Activated T-cell treated with anti-CD3 and anti-CD28 coated beads, Interleukin-2, amount 50 U/mL, for 72 hours (primary cell): Measurements from ENCODE around the gene GREB1. TPM values are rescaled to one million over a fixed set of nuclear protein-coding genes. Genes with fewer than 3 reads are reported as not detected.

Experiments used
- ATAC-seq, 2 donors: fragments of 150-1000 bp; cut with Tn5 transposase; replicated peaks in 1 of 2; 2 replicates each; pipeline ENCODE4 v1.10.0; 2021; ENCODE audit warnings: moderate library complexity in 2 of 2, mild to moderate bottlenecking in 1 of 2
- DNase-seq, 2 donors: peaks; one replicate each; pipeline ENCODE4 v3.0.0; 2021 to 2022; ENCODE audit warnings: mixed read lengths in 1 of 2
- H3K27ac Mint-ChIP-seq: one replicate; pipeline ENCODE4 v1.8.0; 2022; ENCODE audit warnings: mild to moderate bottlenecking, moderate library complexity, mixed read lengths
- H3K27me3 Mint-ChIP-seq: one replicate; pipeline ENCODE4 v1.8.0; 2022; ENCODE audit warnings: low read depth, mixed read lengths
- H3K36me3 Mint-ChIP-seq, 2 donors: one replicate each; pipeline ENCODE4 v1.8.0; 2022; ENCODE audit warnings: mixed read lengths in 2 of 2, mild to moderate bottlenecking in 1 of 2; ENCODE audit not compliant: insufficient read depth in 2 of 2
- H3K4me1 Mint-ChIP-seq: one replicate; pipeline ENCODE4 v1.8.0; 2022; ENCODE audit warnings: low read depth, mixed read lengths
- H3K4me3 Mint-ChIP-seq, 2 donors: one replicate each; pipeline ENCODE4 v1.8.0; 2022; ENCODE audit warnings: mild to moderate bottlenecking in 2 of 2, mixed read lengths in 2 of 2, moderate library complexity in 2 of 2
- H3K9me3 Mint-ChIP-seq, 2 donors: one replicate each; pipeline ENCODE4 v1.8.0; 2022; ENCODE audit warnings: mixed read lengths in 2 of 2
- total RNA-seq, 2 donors: library from RNA; stranded (reverse); gene quantifications; one replicate each; pipeline ENCODE4 v1.2.3, GENCODE V29; 2022

Gene GREB1
- total RNA-seq, 2 donors from 2014 or later: 2.2 to 2.4 TPM

DNA sequence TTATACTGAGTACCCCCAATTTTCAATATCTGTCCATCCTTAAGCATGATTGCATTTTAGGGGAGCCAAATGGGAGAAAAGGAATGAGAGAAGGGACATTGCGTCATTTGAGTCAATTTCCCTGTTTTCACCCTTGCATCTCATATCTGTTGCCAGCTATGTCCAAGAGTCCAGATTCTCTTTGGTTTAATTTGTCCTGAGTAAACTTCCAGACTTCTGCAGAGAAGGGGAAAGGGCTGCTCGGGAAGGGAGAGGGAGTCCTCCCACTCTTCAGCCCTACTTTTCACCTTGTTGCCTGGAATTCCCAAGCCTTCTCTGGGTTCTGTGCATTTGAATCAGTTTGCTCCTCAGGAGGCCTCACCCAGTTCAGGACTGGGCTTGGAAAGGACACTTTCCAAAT, 16.5 kb downstream of the GREB1 start:
- Mint-ChIP-seq H3K9me3 (peaks cover 0 to 2% of the 10 kb centered on the region in 2 donors), H3K4me1 (no peaks in the 10 kb centered on the region), H3K27ac (no peak overlapping the region), H3K27me3 (peaks cover 20% of the 10 kb centered on the region), H3K4me3 (no peak overlapping the region), H3K36me3 (no peaks in the 10 kb centered on the region)
- DNase-seq (no peak), ATAC-seq (no peak)

GRCh38 chr2:11550901-11551568, 17.2 kb downstream of the GREB1 start:
- Mint-ChIP-seq H3K4me3 (no peak overlapping the region), H3K4me1 (no peaks in the 10 kb centered on the region), H3K27me3 (peaks cover 27% of the 10 kb centered on the region), H3K9me3 (peaks cover 0 to 2% of the 10 kb centered on the region in 2 donors), H3K36me3 (no peaks in the 10 kb centered on the region), H3K27ac (no peak overlapping the region)
- ATAC-seq: no peak
- no peak for DNase-seq

- Mint-ChIP-seq H3K27ac (no peak overlapping the region), H3K36me3 (no peaks in the 10 kb centered on the region), H3K27me3 (peaks cover 34% of the 10 kb centered on the region), H3K4me1 (no peaks in the 10 kb centered on the region), H3K4me3 (no peak overlapping the region), H3K9me3 (peaks cover 0 to 2% of the 10 kb centered on the region in 2 donors)
- ATAC-seq (no peak), DNase-seq (no peak)
Observed at GRCh38 chr2:11551569-11552259, 17.9 kb downstream of the GREB1 start.

- Mint-ChIP-seq H3K4me1 (no peaks in the 10 kb centered on the region), H3K27me3 (peaks cover 36% of the 10 kb centered on the region), H3K9me3 (peaks cover 0 to 2% of the 10 kb centered on the region in 2 donors), H3K27ac (no peak overlapping the region), H3K36me3 (no peaks in the 10 kb centered on the region), H3K4me3 (no peak overlapping the region)
- no peak for ATAC-seq
- DNase-seq: no peak
Observed at GRCh38 chr2:11552260-11552638, 18.4 kb downstream of the GREB1 start.

GRCh38 chr2:11553661-11554398, 20.0 kb downstream of the GREB1 start:
- DNase-seq: no peak
- peaks cover 0 to 2% of the 10 kb centered on the region in 2 donors for H3K9me3 Mint-ChIP-seq
- H3K4me3 Mint-ChIP-seq: peak overlapping the region in 1 of 2 donors; percentile 23
- no peak for ATAC-seq
- H3K36me3 Mint-ChIP-seq: no peaks in the 10 kb centered on the region
- no peak overlapping the region for H3K27ac Mint-ChIP-seq
- H3K27me3 Mint-ChIP-seq: peaks cover 47% of the 10 kb centered on the region
- H3K4me1 Mint-ChIP-seq: no peaks in the 10 kb centered on the region

GRCh38 chr2:11554399-11554716, 20.5 kb downstream of the GREB1 start:
- ATAC-seq (peak in 1 of 2 donors; percentile 49), DNase-seq (no peak)
- Mint-ChIP-seq H3K36me3 (no peaks in the 10 kb centered on the region), H3K4me3 (peak overlapping the region in 1 of 2 donors; percentile 23), H3K4me1 (no peaks in the 10 kb centered on the region), H3K9me3 (peaks cover 0 to 2% of the 10 kb centered on the region in 2 donors), H3K27me3 (peaks cover 49% of the 10 kb centered on the region), H3K27ac (no peak overlapping the region)

- no peaks in the 10 kb centered on the region for H3K9me3 Mint-ChIP-seq
- H3K27me3 Mint-ChIP-seq: peaks cover 59% of the 10 kb centered on the region
- H3K4me3 Mint-ChIP-seq: no peak overlapping the region
- ATAC-seq (no peak), DNase-seq (no peak)
- H3K36me3 Mint-ChIP-seq: no peaks in the 10 kb centered on the region
- H3K27ac Mint-ChIP-seq: no peak overlapping the region
- no peaks in the 10 kb centered on the region for H3K4me1 Mint-ChIP-seq
Observed at GRCh38 chr2:11556101-11556806, 22.4 kb downstream of the GREB1 start.

DNA sequence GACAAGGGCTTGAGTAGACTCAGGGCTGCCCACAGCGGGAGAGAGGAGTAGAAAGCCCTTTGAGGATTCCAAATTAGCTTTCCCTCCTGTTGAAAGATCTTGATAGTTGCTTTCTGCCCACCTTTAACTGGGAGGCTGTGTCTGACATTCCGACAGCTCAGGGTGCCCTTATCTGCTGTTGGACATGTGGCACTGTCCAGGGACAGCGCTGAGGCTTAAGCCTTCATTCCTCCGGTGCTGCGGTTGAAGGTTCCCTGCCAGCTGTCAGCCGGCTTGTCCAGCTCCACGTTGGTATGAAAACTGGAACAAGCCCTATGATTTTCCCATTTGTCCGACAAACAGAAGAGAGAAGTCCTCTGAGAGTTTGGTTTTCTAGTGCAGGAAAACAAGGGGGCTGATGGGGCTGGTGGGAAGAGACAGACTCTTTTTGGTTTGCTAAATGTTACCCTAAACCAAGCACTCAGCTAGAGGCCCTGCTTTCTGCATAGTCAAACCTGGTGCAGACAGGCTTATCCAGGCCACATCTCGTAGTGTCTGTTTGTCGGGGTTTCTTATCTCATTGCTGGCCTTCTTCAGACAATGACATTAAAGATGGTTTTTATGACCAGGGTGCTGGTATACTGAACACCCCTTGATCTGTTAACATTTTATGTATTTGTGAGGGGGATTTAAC, 24.5 kb downstream of the GREB1 start:
- Mint-ChIP-seq H3K4me1 (no peaks in the 10 kb centered on the region), H3K4me3 (no peak overlapping the region), H3K36me3 (no peaks in the 10 kb centered on the region), H3K27ac (no peak overlapping the region), H3K27me3 (peaks cover 59% of the 10 kb centered on the region), H3K9me3 (no peaks in the 10 kb centered on the region)
- DNase-seq: no peak
- ATAC-seq: no peak

GRCh38 chr2:11559066-11559785, 25.4 kb downstream of the GREB1 start:
- DNase-seq (no peak), ATAC-seq (no peak)
- Mint-ChIP-seq H3K27me3 (peaks cover 50% of the 10 kb centered on the region), H3K4me1 (no peaks in the 10 kb centered on the region), H3K9me3 (no peaks in the 10 kb centered on the region), H3K36me3 (no peaks in the 10 kb centered on the region), H3K4me3 (no peak overlapping the region), H3K27ac (no peak overlapping the region)

GRCh38 chr2:11559786-11560155, 25.9 kb downstream of the GREB1 start:
- H3K4me1 Mint-ChIP-seq: no peaks in the 10 kb centered on the region
- H3K27me3 Mint-ChIP-seq: peaks cover 44% of the 10 kb centered on the region
- H3K36me3 Mint-ChIP-seq: no peaks in the 10 kb centered on the region
- H3K27ac Mint-ChIP-seq: no peak overlapping the region
- H3K4me3 Mint-ChIP-seq: no peak overlapping the region
- no peak for DNase-seq
- H3K9me3 Mint-ChIP-seq: no peaks in the 10 kb centered on the region
- no peak for ATAC-seq

DNA sequence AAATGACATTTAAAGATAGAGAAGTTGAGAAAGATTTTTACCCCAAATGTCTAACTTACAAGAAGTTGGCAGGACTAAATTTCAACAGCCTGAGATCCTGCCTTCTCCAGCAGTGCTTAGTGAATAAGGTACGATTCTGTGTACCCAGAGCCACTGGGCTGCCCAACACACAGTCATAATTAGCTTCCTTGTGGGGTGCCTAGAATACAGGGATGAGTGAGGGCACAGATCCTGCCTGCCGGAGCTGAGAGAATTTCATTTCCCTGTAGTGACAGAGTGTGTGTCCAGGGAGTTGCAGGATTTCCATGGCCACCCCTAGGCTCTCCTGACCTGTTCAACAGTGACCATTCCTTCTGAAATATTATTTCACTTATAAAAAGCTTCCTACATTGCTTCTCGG, 27.0 kb downstream of the GREB1 start:
- no peak for DNase-seq
- peaks cover 34% of the 10 kb centered on the region for H3K27me3 Mint-ChIP-seq
- no peak overlapping the region for H3K4me3 Mint-ChIP-seq
- H3K36me3 Mint-ChIP-seq: no peaks in the 10 kb centered on the region
- H3K4me1 Mint-ChIP-seq: no peaks in the 10 kb centered on the region
- H3K9me3 Mint-ChIP-seq: no peaks in the 10 kb centered on the region
- ATAC-seq: no peak
- H3K27ac Mint-ChIP-seq: no peak overlapping the region

- H3K4me1 Mint-ChIP-seq: no peaks in the 10 kb centered on the region
- ATAC-seq: no peak
- H3K27ac Mint-ChIP-seq: no peak overlapping the region
- H3K27me3 Mint-ChIP-seq: peaks cover 24% of the 10 kb centered on the region
- DNase-seq: no peak
- no peak overlapping the region for H3K4me3 Mint-ChIP-seq
- no peaks in the 10 kb centered on the region for H3K9me3 Mint-ChIP-seq
- H3K36me3 Mint-ChIP-seq: no peaks in the 10 kb centered on the region
Observed at GRCh38 chr2:11562011-11562410, 28.2 kb downstream of the GREB1 start.
